Activated naive CD8-positive, alpha-beta T cell treated with anti-CD3 and anti-CD28 coated beads for 36 hours (primary cell): Measurements from ENCODE around the gene CD248. TPM values are rescaled to one million over a fixed set of nuclear protein-coding genes. Genes with fewer than 3 reads are reported as not detected.

Experiments
- DNase-seq: peaks from one replicate; pipeline ENCODE4 v3.0.0; 2021
- H3K27ac Mint-ChIP-seq: one replicate; pipeline ENCODE4 v1.8.0; 2022; ENCODE audit warnings: mild to moderate bottlenecking, moderate library complexity, mixed read lengths
- H3K27me3 Mint-ChIP-seq: one replicate; pipeline ENCODE4 v1.8.0; 2022; ENCODE audit warnings: mild to moderate bottlenecking, mixed read lengths
- H3K36me3 Mint-ChIP-seq: one replicate; pipeline ENCODE4 v1.8.0; 2021; ENCODE audit warnings: mild to moderate bottlenecking, mixed read lengths
- H3K4me1 Mint-ChIP-seq: one replicate; pipeline ENCODE4 v1.8.0; 2021; ENCODE audit warnings: mixed read lengths
- H3K4me3 Mint-ChIP-seq: one replicate; pipeline ENCODE4 v1.8.0; 2022; ENCODE audit warnings: mild to moderate bottlenecking, moderate library complexity, mixed read lengths
- H3K9me3 Mint-ChIP-seq: one replicate; pipeline ENCODE4 v1.8.0; 2022; ENCODE audit warnings: mixed read lengths
- total RNA-seq, 2 experiments: library from RNA; stranded (reverse); gene quantifications; one replicate each; pipeline ENCODE4 v1.2.3, GENCODE V29; 2021

The CD248 gene
- total RNA-seq, 2 experiments from 2014 or later = 11.0 to 11.9 TPM

- Mint-ChIP-seq H3K4me1 (peaks cover 27% of the 10 kb centered on the region), H3K9me3 (no peaks in the 10 kb centered on the region), H3K4me3 (peak overlapping the region; percentile 78), H3K27me3 (no peaks in the 10 kb centered on the region), H3K27ac (peak overlapping the region; percentile 83), H3K36me3 (peaks cover 2% of the 10 kb centered on the region)
- no peak for DNase-seq
These were observed 18.8 kb upstream of the CD248 start for GRCh38 chr11:66335531-66336233.

DNA sequence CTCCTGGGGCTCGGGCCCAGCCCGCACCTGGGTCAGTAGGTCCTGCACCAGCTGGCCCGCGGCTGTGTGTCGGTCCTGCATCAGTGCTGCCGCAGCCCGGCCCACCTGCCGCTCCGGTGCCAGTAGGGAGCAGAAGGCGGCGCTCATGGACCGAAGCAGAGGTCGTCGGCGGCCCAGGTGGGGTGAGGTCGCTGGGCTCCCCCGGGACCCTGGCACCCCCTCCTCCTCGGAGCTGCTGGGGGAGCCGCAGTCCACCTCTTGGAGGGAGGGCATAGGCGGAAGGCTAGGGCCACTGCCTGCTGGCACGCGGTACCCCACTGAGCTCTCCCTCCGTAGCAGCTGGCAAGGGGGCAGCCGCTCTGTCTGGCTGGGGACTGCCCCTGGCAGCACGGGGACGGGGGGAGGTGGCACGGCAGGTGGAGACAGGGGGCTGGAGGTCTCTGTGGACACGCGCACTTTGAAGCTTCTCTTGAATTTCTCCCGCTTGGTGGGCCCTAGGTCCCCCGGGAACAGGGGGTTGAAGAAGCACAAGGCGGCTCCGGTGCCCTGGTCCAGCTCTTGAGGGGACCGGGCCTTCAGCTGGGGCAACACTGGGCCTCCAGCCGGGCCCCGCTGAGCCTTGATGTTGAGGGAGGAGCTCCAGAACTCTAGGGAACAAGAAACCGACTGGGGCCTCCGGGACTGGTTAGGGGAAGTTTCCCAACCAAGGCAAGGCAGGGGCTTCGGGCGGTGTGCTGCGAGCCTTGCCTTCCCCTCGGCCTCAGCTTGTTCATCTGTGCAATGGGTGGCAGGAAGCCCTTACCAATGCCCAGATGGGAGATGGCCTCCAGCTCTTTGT is 18.0 kb upstream of the CD248 start:
- H3K27ac Mint-ChIP-seq = peak overlapping the region; percentile 56
- DNase-seq = no peak
- H3K4me3 Mint-ChIP-seq = peak overlapping the region; percentile 78
- H3K36me3 Mint-ChIP-seq = peaks cover 2% of the 10 kb centered on the region
- H3K9me3 Mint-ChIP-seq = no peaks in the 10 kb centered on the region
- H3K4me1 Mint-ChIP-seq = peaks cover 27% of the 10 kb centered on the region
- no peaks in the 10 kb centered on the region for H3K27me3 Mint-ChIP-seq

GRCh38 chr11:66333896-66334604 is 17.2 kb upstream of the CD248 start:
- no peak for DNase-seq
- Mint-ChIP-seq H3K9me3 (no peaks in the 10 kb centered on the region), H3K4me3 (no peak overlapping the region), H3K27ac (no peak overlapping the region), H3K27me3 (no peaks in the 10 kb centered on the region), H3K4me1 (peaks cover 27% of the 10 kb centered on the region), H3K36me3 (peaks cover 2% of the 10 kb centered on the region)

DNA sequence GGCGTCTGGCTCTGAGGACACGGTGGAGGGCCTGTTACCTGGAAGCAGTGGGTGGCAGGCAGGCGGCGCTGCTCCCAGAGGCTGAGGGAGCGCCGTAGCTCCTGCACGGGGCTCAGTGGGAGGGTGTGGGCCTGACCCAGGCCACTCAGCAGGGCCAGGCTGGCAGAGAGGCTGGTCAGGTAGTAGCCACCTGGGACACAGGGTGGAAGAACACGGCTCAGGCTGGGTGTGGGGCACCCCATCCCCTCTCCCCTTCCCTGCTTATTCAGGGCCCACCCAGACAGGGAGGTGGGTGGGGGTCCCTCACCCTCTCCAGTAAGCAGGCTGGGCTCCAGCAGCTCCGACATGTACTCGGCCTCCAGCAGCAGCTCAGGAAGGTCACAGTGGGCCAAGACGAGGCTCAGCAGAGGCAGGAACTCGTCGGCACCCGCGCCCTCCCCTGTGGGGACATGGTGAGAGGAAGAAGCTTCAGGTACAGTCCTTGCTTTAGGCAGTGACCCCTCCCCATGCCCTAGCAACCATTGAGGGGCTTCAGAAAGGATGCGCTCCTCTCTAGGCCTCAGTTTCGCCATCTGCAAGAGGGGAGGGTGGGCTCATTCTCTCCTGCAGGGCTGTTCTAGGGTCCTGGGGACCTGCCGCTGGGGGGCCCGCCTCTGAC is 16.5 kb upstream of the CD248 start:
- Mint-ChIP-seq H3K9me3 (no peaks in the 10 kb centered on the region), H3K27ac (no peak overlapping the region), H3K36me3 (no peaks in the 10 kb centered on the region), H3K27me3 (no peaks in the 10 kb centered on the region), H3K4me1 (peaks cover 31% of the 10 kb centered on the region), H3K4me3 (no peak overlapping the region)
- no peak for DNase-seq

DNA sequence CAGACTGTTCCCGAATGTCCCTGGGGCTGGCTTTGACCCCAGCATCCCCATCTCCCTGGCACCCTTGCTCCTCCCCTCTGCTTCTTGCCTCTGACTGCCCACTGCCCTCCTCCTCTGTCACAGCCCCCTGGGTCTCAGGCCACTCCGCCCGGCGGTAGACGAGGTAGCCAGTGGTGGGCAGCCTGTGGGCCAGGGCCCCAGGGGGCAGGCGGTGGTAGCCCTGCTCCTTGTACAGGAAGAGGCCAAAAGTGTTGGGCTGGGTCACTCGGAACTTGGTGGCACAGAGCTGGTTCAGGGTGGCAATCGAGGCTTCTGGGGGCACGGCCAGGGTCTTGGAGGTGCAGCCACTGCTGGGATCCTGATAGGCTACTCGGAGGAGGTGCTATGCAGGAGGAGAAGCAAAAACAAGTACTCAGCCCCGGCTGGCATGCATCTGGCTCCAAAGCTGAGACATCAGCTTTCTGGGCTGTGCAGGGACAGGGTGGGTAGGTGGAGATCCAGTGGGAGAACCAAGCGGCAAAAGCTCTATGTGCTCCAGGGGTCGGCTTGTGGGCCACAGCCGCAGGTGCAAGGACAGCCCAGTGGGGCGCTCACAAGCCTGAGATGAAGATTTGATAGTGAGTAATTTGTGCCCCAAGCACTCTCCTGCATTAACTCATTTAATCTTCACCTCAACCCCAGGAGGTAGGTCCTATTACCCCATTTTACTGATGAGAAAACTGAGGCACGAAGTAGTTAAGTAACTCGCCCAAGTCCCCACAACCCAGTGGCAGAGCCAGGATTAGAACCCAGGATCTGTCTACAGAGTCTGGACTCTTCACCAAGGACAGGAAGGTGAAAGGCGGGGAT is 15.8 kb upstream of the CD248 start:
- Mint-ChIP-seq H3K4me3 (no peak overlapping the region), H3K9me3 (no peaks in the 10 kb centered on the region), H3K4me1 (peaks cover 33% of the 10 kb centered on the region), H3K36me3 (no peaks in the 10 kb centered on the region), H3K27ac (no peak overlapping the region), H3K27me3 (no peaks in the 10 kb centered on the region)
- no peak for DNase-seq

- H3K4me3 Mint-ChIP-seq = no peak overlapping the region
- H3K27me3 Mint-ChIP-seq = no peaks in the 10 kb centered on the region
- H3K9me3 Mint-ChIP-seq = no peaks in the 10 kb centered on the region
- DNase-seq = no peak
- H3K4me1 Mint-ChIP-seq = peaks cover 29% of the 10 kb centered on the region
- no peaks in the 10 kb centered on the region for H3K36me3 Mint-ChIP-seq
- H3K27ac Mint-ChIP-seq = no peak overlapping the region
These were observed 14.9 kb upstream of the CD248 start for GRCh38 chr11:66331542-66332370.

- no peak overlapping the region for H3K4me3 Mint-ChIP-seq
- DNase-seq = no peak
- peaks cover 25% of the 10 kb centered on the region for H3K4me1 Mint-ChIP-seq
- H3K36me3 Mint-ChIP-seq = no peaks in the 10 kb centered on the region
- H3K27me3 Mint-ChIP-seq = no peaks in the 10 kb centered on the region
- H3K9me3 Mint-ChIP-seq = no peaks in the 10 kb centered on the region
- H3K27ac Mint-ChIP-seq = no peak overlapping the region
These were observed 14.1 kb upstream of the CD248 start for GRCh38 chr11:66330931-66331330.

DNA sequence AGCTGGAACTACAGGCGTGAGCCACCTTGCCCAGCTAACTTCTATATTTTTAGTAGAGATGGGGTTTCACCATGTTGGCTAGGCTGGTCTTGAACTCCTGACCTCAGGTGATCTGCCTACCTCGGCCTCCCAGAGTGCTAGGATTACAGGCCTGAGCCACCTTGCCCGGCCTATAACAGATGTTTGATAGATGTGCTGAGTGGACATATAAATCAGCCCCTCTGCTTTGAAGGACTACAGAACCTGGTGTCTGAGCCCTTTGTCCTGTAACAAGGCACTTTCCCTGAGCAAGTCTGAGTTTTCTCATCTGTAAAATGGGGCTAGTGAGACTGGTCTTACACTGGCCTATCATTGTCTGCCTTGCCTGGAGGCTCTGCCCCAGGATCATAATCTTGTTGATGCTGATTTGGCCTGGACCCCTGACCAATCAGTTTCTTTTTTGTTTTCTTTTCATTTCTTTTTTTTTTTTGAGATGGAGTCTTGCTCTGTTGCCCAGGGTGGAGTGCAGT is 12.4 kb upstream of the CD248 start:
- no peak overlapping the region for H3K4me3 Mint-ChIP-seq
- H3K36me3 Mint-ChIP-seq = no peaks in the 10 kb centered on the region
- H3K4me1 Mint-ChIP-seq = peaks cover 26% of the 10 kb centered on the region
- no peak overlapping the region for H3K27ac Mint-ChIP-seq
- DNase-seq = no peak
- H3K27me3 Mint-ChIP-seq = no peaks in the 10 kb centered on the region
- no peaks in the 10 kb centered on the region for H3K9me3 Mint-ChIP-seq

DNA sequence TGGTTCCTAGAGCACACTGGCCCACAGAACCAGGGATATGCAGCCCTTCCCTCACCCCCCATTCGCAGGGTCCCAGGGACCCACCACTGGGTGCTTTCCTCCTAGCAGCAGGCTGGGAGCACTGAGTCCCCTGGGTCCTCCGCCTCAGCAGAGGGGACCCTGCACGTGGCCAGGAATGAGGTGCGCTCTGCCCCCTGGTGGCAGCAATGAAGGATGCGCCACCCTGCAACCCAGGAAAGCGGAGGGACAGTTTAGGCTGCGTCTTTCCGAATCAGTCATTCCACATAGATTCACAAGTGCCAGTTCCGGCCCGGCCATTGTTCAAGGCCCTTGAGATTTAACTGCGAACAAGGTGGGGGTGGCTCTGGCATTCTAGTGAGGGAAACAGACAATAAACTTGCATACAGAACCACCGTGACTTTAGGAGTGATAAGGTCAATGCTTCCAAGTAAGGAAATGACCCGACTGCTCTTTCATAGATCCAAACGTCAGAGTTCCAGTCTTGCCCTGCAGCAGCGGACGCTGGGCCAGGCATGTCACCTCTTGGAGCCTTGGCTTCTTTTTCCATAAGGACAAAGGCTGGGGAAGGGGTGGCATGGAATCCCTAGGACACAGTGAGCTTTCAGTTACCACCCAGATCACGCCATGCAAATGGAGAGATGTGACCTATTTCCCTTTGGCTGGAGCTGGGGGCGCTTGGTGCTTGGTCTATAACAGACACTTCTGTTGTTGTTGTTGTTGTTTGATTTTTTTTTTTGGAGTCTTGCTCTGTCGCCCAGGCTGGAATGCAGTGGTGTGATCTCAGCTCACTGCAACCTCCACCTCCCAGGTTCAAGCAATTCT is 11.7 kb upstream of the CD248 start:
- DNase-seq = peak; percentile 85
- no peaks in the 10 kb centered on the region for H3K36me3 Mint-ChIP-seq
- no peaks in the 10 kb centered on the region for H3K9me3 Mint-ChIP-seq
- no peaks in the 10 kb centered on the region for H3K27me3 Mint-ChIP-seq
- peak overlapping the region; percentile 62 for H3K4me3 Mint-ChIP-seq
- H3K27ac Mint-ChIP-seq = peak overlapping the region; percentile 26
- H3K4me1 Mint-ChIP-seq = peaks cover 26% of the 10 kb centered on the region

DNA sequence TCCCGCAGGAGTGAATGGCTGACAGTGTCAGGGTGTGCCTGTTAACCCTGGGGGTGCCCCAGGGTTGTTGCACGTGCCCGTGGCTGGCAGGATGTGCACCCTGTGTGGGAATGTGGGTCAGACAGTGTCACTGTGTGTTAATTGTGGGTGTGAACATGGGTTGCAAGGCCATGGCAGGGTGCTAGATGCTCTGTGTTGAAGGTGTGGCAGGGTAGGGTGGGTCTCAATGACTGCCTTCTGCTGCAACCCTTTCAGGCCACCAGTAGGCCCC is 11.1 kb upstream of the CD248 start:
- H3K27ac Mint-ChIP-seq = peak overlapping the region; percentile 26
- no peaks in the 10 kb centered on the region for H3K9me3 Mint-ChIP-seq
- peaks cover 26% of the 10 kb centered on the region for H3K4me1 Mint-ChIP-seq
- DNase-seq = no peak
- no peaks in the 10 kb centered on the region for H3K27me3 Mint-ChIP-seq
- no peak overlapping the region for H3K4me3 Mint-ChIP-seq
- H3K36me3 Mint-ChIP-seq = no peaks in the 10 kb centered on the region

GRCh38 chr11:66327171-66328030 is 10.6 kb upstream of the CD248 start:
- Mint-ChIP-seq H3K4me3 (no peak overlapping the region), H3K4me1 (peaks cover 29% of the 10 kb centered on the region), H3K27me3 (no peaks in the 10 kb centered on the region), H3K27ac (peak overlapping the region; percentile 26), H3K9me3 (no peaks in the 10 kb centered on the region), H3K36me3 (no peaks in the 10 kb centered on the region)
- DNase-seq = no peak
